ENCODE measurements around the gene IL4R. TPM values are rescaled to one million over a fixed set of nuclear protein-coding genes. Genes with fewer than 3 reads are reported as not detected.

IL4R gene
- total RNA-seq, 1 experiment from 2014 or later: 28.9 TPM

DNA sequence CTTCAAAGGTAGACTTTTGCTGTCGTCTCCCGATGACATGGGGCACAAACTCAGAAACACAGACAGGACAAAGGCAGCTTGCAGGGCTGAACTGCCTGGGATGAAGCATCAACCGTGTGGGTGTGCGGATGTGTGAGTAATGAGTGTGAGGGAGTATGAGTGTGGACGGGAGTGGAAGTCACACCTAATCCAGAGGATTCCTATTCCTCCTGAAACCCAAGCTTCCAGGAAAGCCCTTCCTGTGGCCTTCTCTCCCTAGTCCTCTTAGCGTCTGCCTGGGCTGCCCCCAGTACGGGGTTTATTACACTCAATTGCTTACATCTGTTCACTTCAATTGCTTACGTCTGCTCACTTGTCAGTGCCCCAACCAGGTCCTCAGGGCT, 2.3 kb upstream of the IL4R start:
- peaks cover 14% of the 10 kb centered on the region for H3K4me1 ChIP-seq (ENCODE audit: control insufficient read depth, insufficient read depth, low read length)
- in situ Hi-C loops (cut with HindIII; ENCODE audit: low pct_unique_long_range_greater_than_20kb, low sequenced_read_pairs): no loop called here
- CTCF ChIA-PET: no interaction called here
- H3K27me3 ChIP-seq (ENCODE audit: control insufficient read depth, insufficient read depth, low read length): no peaks in the 10 kb centered on the region
- BruUV-seq (replicated peaks): no TSS peak
- H3K36me3 ChIP-seq (ENCODE audit: control insufficient read depth, insufficient read depth, low read length): no peaks in the 10 kb centered on the region; the same call in 1 of the 2 replicates
- H3K9me3 ChIP-seq (ENCODE audit: control insufficient read depth, insufficient read depth, low read depth, low read length): no peaks in the 10 kb centered on the region
- no peak overlapping the region for H3K27ac ChIP-seq (ENCODE audit: low read length)
- ATAC-seq: no peak
- no peak overlapping the region for H3K4me3 ChIP-seq (ENCODE audit: low read depth in 2 of 2, low read length in 2 of 2)
- POLR2A ChIA-PET: no interaction called here
- DNase-seq (ENCODE audit: low read depth, low spot score): no peak
- TF ChIP-seq, protein P1, sequence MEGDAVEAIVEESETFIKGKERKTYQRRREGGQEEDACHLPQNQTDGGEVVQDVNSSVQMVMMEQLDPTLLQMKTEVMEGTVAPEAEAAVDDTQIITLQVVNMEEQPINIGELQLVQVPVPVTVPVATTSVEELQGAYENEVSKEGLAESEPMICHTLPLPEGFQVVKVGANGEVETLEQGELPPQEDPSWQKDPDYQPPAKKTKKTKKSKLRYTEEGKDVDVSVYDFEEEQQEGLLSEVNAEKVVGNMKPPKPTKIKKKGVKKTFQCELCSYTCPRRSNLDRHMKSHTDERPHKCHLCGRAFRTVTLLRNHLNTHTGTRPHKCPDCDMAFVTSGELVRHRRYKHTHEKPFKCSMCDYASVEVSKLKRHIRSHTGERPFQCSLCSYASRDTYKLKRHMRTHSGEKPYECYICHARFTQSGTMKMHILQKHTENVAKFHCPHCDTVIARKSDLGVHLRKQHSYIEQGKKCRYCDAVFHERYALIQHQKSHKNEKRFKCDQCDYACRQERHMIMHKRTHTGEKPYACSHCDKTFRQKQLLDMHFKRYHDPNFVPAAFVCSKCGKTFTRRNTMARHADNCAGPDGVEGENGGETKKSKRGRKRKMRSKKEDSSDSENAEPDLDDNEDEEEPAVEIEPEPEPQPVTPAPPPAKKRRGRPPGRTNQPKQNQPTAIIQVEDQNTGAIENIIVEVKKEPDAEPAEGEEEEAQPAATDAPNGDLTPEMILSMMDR (IDR thresholded peaks at IDR 0.05): no peak
- TF ChIP-seq, protein P2, sequence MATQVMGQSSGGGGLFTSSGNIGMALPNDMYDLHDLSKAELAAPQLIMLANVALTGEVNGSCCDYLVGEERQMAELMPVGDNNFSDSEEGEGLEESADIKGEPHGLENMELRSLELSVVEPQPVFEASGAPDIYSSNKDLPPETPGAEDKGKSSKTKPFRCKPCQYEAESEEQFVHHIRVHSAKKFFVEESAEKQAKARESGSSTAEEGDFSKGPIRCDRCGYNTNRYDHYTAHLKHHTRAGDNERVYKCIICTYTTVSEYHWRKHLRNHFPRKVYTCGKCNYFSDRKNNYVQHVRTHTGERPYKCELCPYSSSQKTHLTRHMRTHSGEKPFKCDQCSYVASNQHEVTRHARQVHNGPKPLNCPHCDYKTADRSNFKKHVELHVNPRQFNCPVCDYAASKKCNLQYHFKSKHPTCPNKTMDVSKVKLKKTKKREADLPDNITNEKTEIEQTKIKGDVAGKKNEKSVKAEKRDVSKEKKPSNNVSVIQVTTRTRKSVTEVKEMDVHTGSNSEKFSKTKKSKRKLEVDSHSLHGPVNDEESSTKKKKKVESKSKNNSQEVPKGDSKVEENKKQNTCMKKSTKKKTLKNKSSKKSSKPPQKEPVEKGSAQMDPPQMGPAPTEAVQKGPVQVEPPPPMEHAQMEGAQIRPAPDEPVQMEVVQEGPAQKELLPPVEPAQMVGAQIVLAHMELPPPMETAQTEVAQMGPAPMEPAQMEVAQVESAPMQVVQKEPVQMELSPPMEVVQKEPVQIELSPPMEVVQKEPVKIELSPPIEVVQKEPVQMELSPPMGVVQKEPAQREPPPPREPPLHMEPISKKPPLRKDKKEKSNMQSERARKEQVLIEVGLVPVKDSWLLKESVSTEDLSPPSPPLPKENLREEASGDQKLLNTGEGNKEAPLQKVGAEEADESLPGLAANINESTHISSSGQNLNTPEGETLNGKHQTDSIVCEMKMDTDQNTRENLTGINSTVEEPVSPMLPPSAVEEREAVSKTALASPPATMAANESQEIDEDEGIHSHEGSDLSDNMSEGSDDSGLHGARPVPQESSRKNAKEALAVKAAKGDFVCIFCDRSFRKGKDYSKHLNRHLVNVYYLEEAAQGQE (IDR thresholded peaks at IDR 0.05; ENCODE audit: insufficient read depth in 1 of 2, low read depth in 2 of 2, low read length in 1 of 2): no peak
- intact Hi-C loops (cut with micrococcal nuclease; ENCODE audit: unreplicated experiment): no loop called here

DNA sequence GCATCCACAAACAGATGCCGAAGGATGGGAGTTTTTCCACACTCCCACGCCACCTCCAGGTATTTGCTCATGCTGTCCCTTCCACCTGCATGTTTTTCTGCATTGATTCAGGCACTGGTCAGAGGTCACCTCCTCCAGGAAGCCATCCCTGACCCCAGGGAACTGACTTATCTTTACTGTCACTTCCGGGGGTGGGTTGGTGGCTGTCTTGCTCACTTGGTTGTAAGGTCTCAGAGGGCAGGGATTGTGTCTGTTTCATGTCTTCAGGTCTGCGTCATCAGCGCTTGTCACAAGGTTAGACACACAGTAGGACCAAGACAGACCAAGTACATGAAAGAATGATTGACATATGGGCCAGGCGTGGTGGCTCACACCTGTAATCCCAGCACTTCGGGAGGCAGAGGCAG, 1.9 kb upstream of the IL4R start:
- no peak for DNase-seq (ENCODE audit: low read depth, low spot score)
- H3K27ac ChIP-seq (ENCODE audit: low read length): no peak overlapping the region
- H3K9me3 ChIP-seq (ENCODE audit: control insufficient read depth, insufficient read depth, low read depth, low read length): no peaks in the 10 kb centered on the region
- no TSS peak for BruUV-seq (replicated peaks)
- no peak for ATAC-seq
- in situ Hi-C loops (cut with HindIII; ENCODE audit: low pct_unique_long_range_greater_than_20kb, low sequenced_read_pairs): no loop called here
- H3K27me3 ChIP-seq (ENCODE audit: control insufficient read depth, insufficient read depth, low read length): no peaks in the 10 kb centered on the region
- intact Hi-C loops (cut with micrococcal nuclease; ENCODE audit: unreplicated experiment): no loop called here
- TF ChIP-seq, protein P1 (IDR thresholded peaks at IDR 0.05): no peak
- TF ChIP-seq, protein P2 (IDR thresholded peaks at IDR 0.05; ENCODE audit: insufficient read depth in 1 of 2, low read depth in 2 of 2, low read length in 1 of 2): no peak
- no peak for TF ChIP-seq TCF7L2 (IDR thresholded peaks at IDR 0.05; ENCODE audit: low read depth, low read length)
- ChIA-PET CTCF (no interaction called here), POLR2A (interaction anchor here (0.6 kb wide), 1 partner anchor 64 kb away, joined by 3 read pairs; no protein-coding TSS in a partner anchor)
- H3K36me3 ChIP-seq (ENCODE audit: control insufficient read depth, insufficient read depth, low read length): no peaks in the 10 kb centered on the region; the same call in 1 of the 2 replicates
- H3K4me3 ChIP-seq (ENCODE audit: low read depth in 2 of 2, low read length in 2 of 2): no peak overlapping the region
- H3K4me1 ChIP-seq (ENCODE audit: control insufficient read depth, insufficient read depth, low read length): peaks cover 14% of the 10 kb centered on the region

Data from Panc1 (cell line).